AG09319 (cell line): ENCODE data around the gene PADI1.

Experiments used
- DNase-seq: peaks from one replicate; pipeline ENCODE4 v3.0.0-alpha.2; 2010; ENCODE audit warnings: low read depth; ENCODE audit errors: extremely low read depth
- TF ChIP-seq, protein P1 (sequence below): IDR thresholded peaks from 2 replicates; pipeline ENCODE4 v1.5.1; 2011; ENCODE audit warnings: low read depth, mild to moderate bottlenecking, inconsistent platforms, low read length, moderate library complexity

PADI1 gene

DNA sequence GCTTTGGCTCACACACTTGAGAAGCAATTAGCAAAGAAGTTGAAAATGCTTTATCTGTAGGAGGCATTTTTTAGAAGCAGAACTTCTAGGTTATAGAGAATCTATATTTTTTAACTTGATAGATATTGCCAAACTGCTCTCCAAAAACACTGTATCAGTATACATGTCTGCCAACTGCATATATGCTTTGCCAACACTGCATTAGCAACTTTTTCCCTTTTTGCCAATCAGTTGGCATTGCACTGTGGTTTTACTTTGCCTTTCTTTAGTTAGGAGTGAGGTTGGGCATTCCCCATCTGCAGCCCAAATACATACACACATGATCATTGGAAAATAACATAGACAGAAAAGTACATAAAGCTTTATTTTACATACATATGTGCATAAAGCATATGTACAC, 59.0 kb downstream of the PADI1 start:
- TF ChIP-seq, protein P1, sequence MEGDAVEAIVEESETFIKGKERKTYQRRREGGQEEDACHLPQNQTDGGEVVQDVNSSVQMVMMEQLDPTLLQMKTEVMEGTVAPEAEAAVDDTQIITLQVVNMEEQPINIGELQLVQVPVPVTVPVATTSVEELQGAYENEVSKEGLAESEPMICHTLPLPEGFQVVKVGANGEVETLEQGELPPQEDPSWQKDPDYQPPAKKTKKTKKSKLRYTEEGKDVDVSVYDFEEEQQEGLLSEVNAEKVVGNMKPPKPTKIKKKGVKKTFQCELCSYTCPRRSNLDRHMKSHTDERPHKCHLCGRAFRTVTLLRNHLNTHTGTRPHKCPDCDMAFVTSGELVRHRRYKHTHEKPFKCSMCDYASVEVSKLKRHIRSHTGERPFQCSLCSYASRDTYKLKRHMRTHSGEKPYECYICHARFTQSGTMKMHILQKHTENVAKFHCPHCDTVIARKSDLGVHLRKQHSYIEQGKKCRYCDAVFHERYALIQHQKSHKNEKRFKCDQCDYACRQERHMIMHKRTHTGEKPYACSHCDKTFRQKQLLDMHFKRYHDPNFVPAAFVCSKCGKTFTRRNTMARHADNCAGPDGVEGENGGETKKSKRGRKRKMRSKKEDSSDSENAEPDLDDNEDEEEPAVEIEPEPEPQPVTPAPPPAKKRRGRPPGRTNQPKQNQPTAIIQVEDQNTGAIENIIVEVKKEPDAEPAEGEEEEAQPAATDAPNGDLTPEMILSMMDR = no peak
- DNase-seq = no peak

GRCh38 chr1:17264470-17264869, 59.5 kb downstream of the PADI1 start:
- DNase-seq = no peak
- TF ChIP-seq, protein P1 = no peak

DNA sequence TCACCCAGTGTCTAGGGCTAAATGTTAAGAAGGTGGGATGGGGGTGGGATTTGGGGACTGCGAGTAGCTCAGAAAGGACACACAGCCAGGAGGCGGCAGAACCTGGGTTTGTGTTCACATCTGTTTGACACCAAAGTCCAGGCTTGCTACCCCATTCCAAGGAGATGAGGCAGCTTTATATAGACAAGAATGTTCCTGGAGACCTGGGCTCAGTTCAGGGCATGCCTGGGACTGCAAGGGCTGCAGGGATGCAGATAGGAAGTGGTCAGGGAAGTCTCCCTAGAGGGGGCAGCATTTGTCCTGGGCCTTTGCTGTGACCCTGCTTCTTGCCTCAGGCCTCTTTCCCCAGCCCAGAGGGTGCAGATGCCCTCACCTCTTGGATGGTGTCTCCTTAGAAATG, 60.2 kb downstream of the PADI1 start:
- TF ChIP-seq, protein P1 = no peak

DNA sequence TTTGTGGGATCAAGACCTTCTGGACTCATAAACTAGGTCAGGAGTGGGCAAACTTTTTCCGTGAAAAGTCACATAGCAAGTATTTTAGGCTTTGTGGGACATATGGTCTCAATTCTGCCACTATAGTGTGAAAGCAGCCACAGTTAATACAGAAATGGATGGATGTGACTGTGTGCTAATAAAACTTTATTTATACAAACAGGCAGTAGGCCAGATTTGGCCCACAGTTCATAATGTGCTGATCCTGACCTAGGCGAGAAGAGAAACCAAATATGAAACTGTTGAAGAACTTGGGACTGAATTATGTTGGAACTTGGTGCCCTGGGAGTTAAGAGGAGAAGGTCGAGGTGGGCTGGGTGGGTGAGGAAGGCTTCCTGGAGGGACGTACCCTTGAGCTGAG, 61.0 kb downstream of the PADI1 start:
- DNase-seq = no peak
- TF ChIP-seq, protein P1 = no peak

More for the DNA sequence above, 60.2 kb downstream of the PADI1 start:
- no peak for DNase-seq

DNA sequence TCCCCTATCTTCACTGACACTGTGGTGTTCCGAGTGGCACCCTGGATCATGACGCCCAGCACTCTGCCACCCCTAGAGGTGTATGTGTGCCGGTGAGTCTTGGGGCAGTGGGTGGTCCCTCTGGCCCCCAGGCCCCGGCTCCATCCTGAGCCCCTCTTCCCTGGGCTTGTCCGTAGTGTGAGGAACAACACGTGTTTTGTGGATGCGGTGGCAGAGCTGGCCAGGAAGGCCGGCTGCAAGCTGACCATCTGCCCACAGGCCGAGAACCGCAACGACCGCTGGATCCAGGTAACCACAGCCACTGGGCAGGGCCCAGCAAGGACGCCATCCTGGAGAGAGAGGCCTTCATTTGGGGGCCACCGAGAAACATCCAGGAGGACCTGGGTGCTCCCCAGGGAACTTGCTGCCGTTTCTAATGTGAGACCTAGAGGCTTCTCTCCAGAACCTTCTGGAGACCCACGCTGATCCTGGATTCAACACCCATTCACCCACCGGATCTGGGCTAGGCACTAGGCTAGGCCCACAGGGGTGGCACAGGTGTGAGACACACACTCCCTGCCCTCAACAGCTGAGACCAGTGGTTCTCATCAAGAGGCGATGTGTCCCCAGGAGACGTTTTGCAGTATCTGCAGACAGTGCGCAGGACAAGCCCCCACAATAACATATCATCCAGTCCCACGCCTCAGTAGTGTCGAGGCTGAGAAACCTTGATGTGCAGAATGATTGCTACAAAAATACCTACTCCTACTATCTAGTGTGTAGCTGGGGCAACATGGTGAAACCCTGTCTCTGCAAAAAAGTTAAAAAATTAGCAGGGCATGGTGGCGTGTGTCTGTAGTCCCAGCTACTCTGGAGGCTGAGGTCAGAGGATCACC, 66.2 kb downstream of the PADI1 start:
- DNase-seq = no peak
- TF ChIP-seq, protein P1 = no peak

DNA sequence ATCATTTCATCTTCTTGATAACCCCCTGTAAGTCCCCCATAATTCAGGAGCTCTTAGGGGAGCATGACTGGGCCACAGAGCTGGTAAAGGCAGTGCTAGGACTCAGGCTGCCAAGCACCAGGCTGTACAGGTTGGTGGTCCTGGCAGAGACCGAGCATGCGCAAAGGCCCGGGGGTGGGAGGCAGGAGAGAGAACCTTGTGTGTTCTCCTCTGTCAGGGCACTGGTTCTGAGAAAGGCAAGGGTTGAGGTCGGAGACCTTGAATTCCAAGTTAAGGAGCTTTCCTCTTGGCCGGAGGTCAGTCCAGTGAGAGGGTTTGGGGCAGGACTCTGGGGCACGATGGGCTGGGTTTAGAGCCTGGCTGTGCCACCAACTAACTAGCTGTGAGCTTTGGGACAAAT, 67.1 kb downstream of the PADI1 start:
- TF ChIP-seq, protein P1 = no peak
- DNase-seq = no peak

DNA sequence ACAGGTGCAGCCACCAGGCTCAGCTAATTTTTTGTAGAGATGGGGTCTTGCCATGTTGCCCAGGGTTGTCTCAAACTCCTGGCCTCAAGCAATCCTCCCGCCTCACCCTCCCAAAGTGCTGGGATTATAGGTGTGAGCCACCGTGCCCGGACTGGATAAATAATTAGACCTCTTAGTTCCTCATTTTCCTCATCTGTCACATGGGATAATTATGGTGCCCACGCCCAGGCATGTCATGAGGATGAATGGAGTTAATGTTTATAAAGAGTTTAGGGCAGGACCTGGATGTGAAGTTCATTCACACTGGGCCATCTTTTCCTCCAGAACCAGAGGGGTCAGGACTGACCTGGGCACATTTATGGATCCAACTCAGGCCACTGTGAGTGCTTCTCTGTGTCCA, 67.7 kb downstream of the PADI1 start:
- no peak for DNase-seq
- TF ChIP-seq, protein P1 = no peak
